DOHH2 (cell line): ENCODE results near the gene CTIF.

Source experiments
- H3F3A ChIP-seq: fragments of 200-600 bp; sonication (generic), shearing (Covaris generic); 2 replicates; pipeline ENCODE4 v1.6.0; 2016; ENCODE audit warnings: antibody characterized with exemption, mild to moderate bottlenecking; ENCODE audit not compliant: control insufficient read depth, insufficient read depth
- H3K27ac ChIP-seq: fragments of 200-600 bp; sonication (generic); 2 replicates; pipeline ENCODE4 v1.5.1; 2014; ENCODE audit warnings: low read depth, mild to moderate bottlenecking, low read length, moderate library complexity
- H3K27me3 ChIP-seq: fragments of 200-600 bp; sonication (generic); 2 replicates; pipeline ENCODE4 v1.6.1; 2014; ENCODE audit warnings: mild to moderate bottlenecking, low read length, mixed read lengths; ENCODE audit not compliant: control insufficient read depth
- H3K36me3 ChIP-seq: fragments of 200-600 bp; sonication (generic); 2 replicates; pipeline ENCODE4 v1.6.1; 2014; ENCODE audit warnings: mild to moderate bottlenecking, low read length, moderate library complexity, mixed read lengths; ENCODE audit not compliant: control insufficient read depth
- H3K4me1 ChIP-seq: fragments of 200-600 bp; sonication (generic); 2 replicates; pipeline ENCODE4 v1.6.1; 2014; ENCODE audit warnings: mild to moderate bottlenecking, low read length, mixed read lengths; ENCODE audit not compliant: control insufficient read depth
- H3K4me2 ChIP-seq: fragments of 200-600 bp; sonication (generic); 2 replicates; pipeline ENCODE4 v1.6.0; 2014; ENCODE audit warnings: mild to moderate bottlenecking, low read length, moderate library complexity
- H3K4me3 ChIP-seq: fragments of 200-600 bp; sonication (generic); 2 replicates; pipeline ENCODE4 v1.5.1; 2014; ENCODE audit warnings: mild to moderate bottlenecking, low read length, mixed read lengths
- H3K79me2 ChIP-seq: fragments of 200-600 bp; sonication (generic); 2 replicates; pipeline ENCODE4 v1.6.1; 2014; ENCODE audit warnings: mild to moderate bottlenecking, low read length, mixed read lengths; ENCODE audit not compliant: control insufficient read depth
- H3K9me2 ChIP-seq: fragments of 200-600 bp; sonication (generic); replicated peaks from 2 replicates; pipeline ENCODE4 v1.6.1; 2014; ENCODE audit warnings: mild to moderate bottlenecking, low read length, mixed read lengths; ENCODE audit not compliant: control insufficient read depth
- H3K9me3 ChIP-seq: fragments of 200-600 bp; sonication (generic); 2 replicates; pipeline ENCODE4 v1.6.1; 2014; ENCODE audit warnings: antibody characterized with exemption, low read length, mixed read lengths; ENCODE audit not compliant: control insufficient read depth, insufficient read depth
- H4K20me1 ChIP-seq: fragments of 200-600 bp; sonication (generic); 2 replicates; pipeline ENCODE4 v1.6.0; 2014; ENCODE audit warnings: low read depth, mild to moderate bottlenecking, antibody characterized with exemption, low read length, moderate library complexity; ENCODE audit not compliant: control insufficient read depth, insufficient read depth
- CTCF ChIP-seq: fragments of 200-600 bp; sonication (generic); IDR thresholded peaks from one replicate; pipeline ENCODE4 v1.5.1; 2014; ENCODE audit warnings: antibody characterized with exemption, mild to moderate bottlenecking, low read depth, low read length; ENCODE audit not compliant: poor library complexity, severe bottlenecking
- EZH2phosphoT487 ChIP-seq: fragments of 200-600 bp; sonication (generic); IDR thresholded peaks from 2 replicates; pipeline ENCODE4 v1.6.1; 2017; ENCODE audit warnings: borderline replicate concordance, mild to moderate bottlenecking, antibody characterized with exemption, low read length, moderate library complexity, mixed read lengths

The CTIF gene

GRCh38 chr18:48663096-48663930 lies 124.5 kb downstream of the CTIF start:
- H3K79me2 ChIP-seq: no peaks in the 10 kb centered on the region
- no peaks in the 10 kb centered on the region for H3K27me3 ChIP-seq
- no peaks in the 10 kb centered on the region for H3F3A ChIP-seq
- no peak overlapping the region for H3K4me2 ChIP-seq
- no peaks in the 10 kb centered on the region for H3K36me3 ChIP-seq
- no peaks in the 10 kb centered on the region for H3K9me3 ChIP-seq
- H3K4me3 ChIP-seq: no peak overlapping the region
- H3K9me2 ChIP-seq: no peaks in the 10 kb centered on the region
- TF ChIP-seq CTCF (no peak), EZH2phosphoT487 (no peak)
- H3K27ac ChIP-seq: no peak overlapping the region
- H3K4me1 ChIP-seq: peaks cover 8% of the 10 kb centered on the region
- H4K20me1 ChIP-seq: no peaks in the 10 kb centered on the region

GRCh38 chr18:48663931-48664847 lies 125.4 kb downstream of the CTIF start:
- Histone ChIP-seq H3K4me1 (peaks cover 11% of the 10 kb centered on the region), H3K36me3 (no peaks in the 10 kb centered on the region), H4K20me1 (no peaks in the 10 kb centered on the region), H3K27ac (no peak overlapping the region), H3K9me3 (no peaks in the 10 kb centered on the region), H3K4me3 (no peak overlapping the region), H3K27me3 (no peaks in the 10 kb centered on the region), H3K79me2 (no peaks in the 10 kb centered on the region), H3K9me2 (no peaks in the 10 kb centered on the region), H3F3A (no peaks in the 10 kb centered on the region), H3K4me2 (no peak overlapping the region)
- no peak for TF ChIP-seq EZH2phosphoT487
- peak; percentile 95 for TF ChIP-seq CTCF

- Histone ChIP-seq H3K79me2 (no peaks in the 10 kb centered on the region), H3K4me1 (peaks cover 11% of the 10 kb centered on the region), H3K9me2 (no peaks in the 10 kb centered on the region), H3F3A (no peaks in the 10 kb centered on the region), H3K4me2 (no peak overlapping the region), H3K27ac (no peak overlapping the region), H3K36me3 (no peaks in the 10 kb centered on the region), H3K4me3 (no peak overlapping the region), H3K9me3 (no peaks in the 10 kb centered on the region), H4K20me1 (no peaks in the 10 kb centered on the region), H3K27me3 (no peaks in the 10 kb centered on the region)
- TF ChIP-seq EZH2phosphoT487 (no peak), CTCF (no peak)
Observed at GRCh38 chr18:48665654-48666053, 126.8 kb downstream of the CTIF start.
